ENCODE data around the gene ZNF525.

- TF ChIP-seq, protein P1, sequence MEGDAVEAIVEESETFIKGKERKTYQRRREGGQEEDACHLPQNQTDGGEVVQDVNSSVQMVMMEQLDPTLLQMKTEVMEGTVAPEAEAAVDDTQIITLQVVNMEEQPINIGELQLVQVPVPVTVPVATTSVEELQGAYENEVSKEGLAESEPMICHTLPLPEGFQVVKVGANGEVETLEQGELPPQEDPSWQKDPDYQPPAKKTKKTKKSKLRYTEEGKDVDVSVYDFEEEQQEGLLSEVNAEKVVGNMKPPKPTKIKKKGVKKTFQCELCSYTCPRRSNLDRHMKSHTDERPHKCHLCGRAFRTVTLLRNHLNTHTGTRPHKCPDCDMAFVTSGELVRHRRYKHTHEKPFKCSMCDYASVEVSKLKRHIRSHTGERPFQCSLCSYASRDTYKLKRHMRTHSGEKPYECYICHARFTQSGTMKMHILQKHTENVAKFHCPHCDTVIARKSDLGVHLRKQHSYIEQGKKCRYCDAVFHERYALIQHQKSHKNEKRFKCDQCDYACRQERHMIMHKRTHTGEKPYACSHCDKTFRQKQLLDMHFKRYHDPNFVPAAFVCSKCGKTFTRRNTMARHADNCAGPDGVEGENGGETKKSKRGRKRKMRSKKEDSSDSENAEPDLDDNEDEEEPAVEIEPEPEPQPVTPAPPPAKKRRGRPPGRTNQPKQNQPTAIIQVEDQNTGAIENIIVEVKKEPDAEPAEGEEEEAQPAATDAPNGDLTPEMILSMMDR (IDR thresholded peaks at IDR 0.05) = no peak
- TF ChIP-seq POLR2A (IDR thresholded peaks at IDR 0.05) (no peak), EP300 (IDR thresholded peaks at IDR 0.05) (no peak), POLR2AphosphoS5 (IDR thresholded peaks at IDR 0.05) (no peak)
Observed at GRCh38 chr19:53374288-53374687, 8.8 kb downstream of the ZNF525 start.
